ENCODE results near the gene TMEM18. TPM values are rescaled to one million over a fixed set of nuclear protein-coding genes. Genes with fewer than 3 reads are reported as not detected.

The TMEM18 gene
- total RNA-seq, 2 experiments from 2014 or later: 27.0 to 27.1 TPM

- DNase-seq: no peak
- POLR2A ChIA-PET: no interaction called here
- H3K9me3 Mint-ChIP-seq (ENCODE audit: low read depth): no peaks in the 10 kb centered on the region
- intact Hi-C loops (cut with DNase I, micrococcal nuclease): loop anchor here (1.0 to 10.0 kb wide), 3 partner anchors 108 to 373 kb away; partner anchors contain the start of genes ACP1 (in 1 of the 2) and SH3YL1 (in 1 of the 2)
- no peaks in the 10 kb centered on the region for H3K27me3 Mint-ChIP-seq
- CTCF ChIA-PET: interaction anchor here (0.6 to 1.3 kb wide), 9 partner anchors 12 to 391 kb away, joined by 3 to 6 read pairs (median 3); partner anchors contain the start of gene TMEM18
- H3K4me3 Mint-ChIP-seq: no peak overlapping the region
- no peak overlapping the region for H3K27ac Mint-ChIP-seq
- no peaks in the 10 kb centered on the region for H3K36me3 Mint-ChIP-seq (ENCODE audit: low read depth)
- peaks cover 6% of the 10 kb centered on the region for H3K4me1 Mint-ChIP-seq
- no peak for ATAC-seq
Measured at GRCh38 chr2:637406-637776, 39.8 kb downstream of the TMEM18 start.

GRCh38 chr2:636641-637405 is 40.4 kb downstream of the TMEM18 start:
- peaks cover under 1% of the 10 kb centered on the region for H3K9me3 Mint-ChIP-seq (ENCODE audit: low read depth)
- intact Hi-C loops (cut with DNase I, micrococcal nuclease): loop anchor here (1.0 to 10.0 kb wide), 4 partner anchors 108 to 391 kb away; partner anchors contain the start of genes ACP1 (in 1 of the 2) and SH3YL1 (in 1 of the 2)
- DNase-seq: peak; percentile 72
- no peaks in the 10 kb centered on the region for H3K27me3 Mint-ChIP-seq
- no peak overlapping the region for H3K27ac Mint-ChIP-seq
- ChIA-PET POLR2A (no interaction called here), CTCF (interaction anchor here (0.6 to 1.9 kb wide), 16 partner anchors 13 to 824 kb away, joined by 3 to 7 read pairs (median 3); partner anchors contain the start of gene TMEM18)
- peaks cover 6% of the 10 kb centered on the region for H3K4me1 Mint-ChIP-seq
- H3K36me3 Mint-ChIP-seq (ENCODE audit: low read depth): no peaks in the 10 kb centered on the region
- H3K4me3 Mint-ChIP-seq: peak overlapping the region; percentile 51
- ATAC-seq: peak; percentile 76

- intact Hi-C loops (cut with DNase I, micrococcal nuclease): loop anchor here (1.0 to 10.0 kb wide), 3 partner anchors 109 to 390 kb away; partner anchors contain the start of genes ACP1 (in 1 of the 2) and SH3YL1 (in 1 of the 2)
- no peak overlapping the region for H3K4me3 Mint-ChIP-seq
- H3K27ac Mint-ChIP-seq: no peak overlapping the region
- no peak for DNase-seq
- H3K9me3 Mint-ChIP-seq (ENCODE audit: low read depth): peaks cover 2% of the 10 kb centered on the region
- H3K36me3 Mint-ChIP-seq (ENCODE audit: low read depth): no peaks in the 10 kb centered on the region
- H3K4me1 Mint-ChIP-seq: peaks cover 6% of the 10 kb centered on the region
- ATAC-seq: no peak
- ChIA-PET POLR2A (no interaction called here), CTCF (interaction anchor here (0.6 to 1.9 kb wide), 17 partner anchors 12 to 825 kb away, joined by 3 to 7 read pairs (median 3); partner anchors contain the start of gene TMEM18)
- H3K27me3 Mint-ChIP-seq: no peaks in the 10 kb centered on the region
Measured at GRCh38 chr2:635687-636621, 41.3 kb downstream of the TMEM18 start.

GRCh38 chr2:634636-635388 is 42.4 kb downstream of the TMEM18 start:
- DNase-seq (no peak), ATAC-seq (no peak)
- no peaks in the 10 kb centered on the region for H3K36me3 Mint-ChIP-seq (ENCODE audit: low read depth)
- H3K4me3 Mint-ChIP-seq: no peak overlapping the region
- ChIA-PET CTCF (interaction anchor here (0.7 to 1.9 kb wide), 2 partner anchors 23 to 105 kb away, joined by 3 to 7 read pairs; no protein-coding TSS in a partner anchor), POLR2A (interaction anchor here (0.5 kb wide), 1 partner anchor 9 kb away, joined by 4 read pairs; no protein-coding TSS in a partner anchor)
- H3K27ac Mint-ChIP-seq: no peak overlapping the region
- intact Hi-C loops (cut with DNase I, micrococcal nuclease): loop anchor here in 1 of 2 experiments (5.0 to 10.0 kb wide), 2 partner anchors 108 to 370 kb away; partner anchors contain the start of genes ACP1 and SH3YL1
- peaks cover 2% of the 10 kb centered on the region for H3K9me3 Mint-ChIP-seq (ENCODE audit: low read depth)
- no peaks in the 10 kb centered on the region for H3K27me3 Mint-ChIP-seq
- peaks cover 6% of the 10 kb centered on the region for H3K4me1 Mint-ChIP-seq

- DNase-seq (no peak), ATAC-seq (no peak)
- no peak overlapping the region for H3K4me3 Mint-ChIP-seq
- no peak overlapping the region for H3K27ac Mint-ChIP-seq
- intact Hi-C loops (cut with DNase I, micrococcal nuclease): loop anchor here in 1 of 2 experiments (10.0 kb wide), 1 partner anchor 369 kb away; the partner anchor contains the start of genes ACP1 and SH3YL1
- H3K27me3 Mint-ChIP-seq: no peaks in the 10 kb centered on the region
- H3K9me3 Mint-ChIP-seq (ENCODE audit: low read depth): peaks cover 2% of the 10 kb centered on the region
- peaks cover 6% of the 10 kb centered on the region for H3K4me1 Mint-ChIP-seq
- H3K36me3 Mint-ChIP-seq (ENCODE audit: low read depth): no peaks in the 10 kb centered on the region
- ChIA-PET CTCF (no interaction called here), POLR2A (no interaction called here)
Measured at GRCh38 chr2:634041-634440, 43.2 kb downstream of the TMEM18 start.

GRCh38 chr2:633371-633770 is 43.8 kb downstream of the TMEM18 start:
- H3K4me3 Mint-ChIP-seq: no peak overlapping the region
- ChIA-PET CTCF (no interaction called here), POLR2A (no interaction called here)
- no peak for ATAC-seq
- no peak for DNase-seq
- peaks cover 2% of the 10 kb centered on the region for H3K9me3 Mint-ChIP-seq (ENCODE audit: low read depth)
- no peak overlapping the region for H3K27ac Mint-ChIP-seq
- H3K36me3 Mint-ChIP-seq (ENCODE audit: low read depth): no peaks in the 10 kb centered on the region
- peaks cover 6% of the 10 kb centered on the region for H3K4me1 Mint-ChIP-seq
- intact Hi-C loops (cut with DNase I, micrococcal nuclease): loop anchor here in 1 of 2 experiments (10.0 kb wide), 1 partner anchor 369 kb away; the partner anchor contains the start of genes ACP1 and SH3YL1
- no peaks in the 10 kb centered on the region for H3K27me3 Mint-ChIP-seq

- Mint-ChIP-seq H3K9me3 (ENCODE audit: low read depth) (peaks cover 2% of the 10 kb centered on the region), H3K27me3 (no peaks in the 10 kb centered on the region), H3K4me1 (peaks cover 6% of the 10 kb centered on the region), H3K4me3 (no peak overlapping the region), H3K36me3 (ENCODE audit: low read depth) (no peaks in the 10 kb centered on the region), H3K27ac (no peak overlapping the region)
- ATAC-seq (no peak), DNase-seq (no peak)
- POLR2A ChIA-PET: no interaction called here
- intact Hi-C loops (cut with DNase I, micrococcal nuclease): loop anchor here in 1 of 2 experiments (10.0 kb wide), 1 partner anchor 368 kb away; the partner anchor contains the start of genes ACP1 and SH3YL1
- CTCF ChIA-PET: interaction anchor here (1.0 kb wide), 1 partner anchor 385 kb away, joined by 3 read pairs; no protein-coding TSS in a partner anchor
Measured at GRCh38 chr2:632471-632870, 44.7 kb downstream of the TMEM18 start.

GRCh38 chr2:631741-632140 is 45.5 kb downstream of the TMEM18 start:
- Mint-ChIP-seq H3K4me1 (no peaks in the 10 kb centered on the region), H3K36me3 (ENCODE audit: low read depth) (no peaks in the 10 kb centered on the region), H3K27ac (no peak overlapping the region), H3K9me3 (ENCODE audit: low read depth) (peaks cover 2% of the 10 kb centered on the region), H3K27me3 (no peaks in the 10 kb centered on the region), H3K4me3 (no peak overlapping the region)
- ChIA-PET POLR2A (no interaction called here), CTCF (interaction anchor here (1.0 kb wide), 1 partner anchor 384 kb away, joined by 3 read pairs; no protein-coding TSS in a partner anchor)
- no peak for DNase-seq
- intact Hi-C loops (cut with DNase I, micrococcal nuclease): loop anchor here in 1 of 2 experiments (10.0 kb wide), 1 partner anchor 367 kb away; the partner anchor contains the start of genes ACP1 and SH3YL1
- no peak for ATAC-seq

GRCh38 chr2:630451-631320 is 46.5 kb downstream of the TMEM18 start:
- H3K36me3 Mint-ChIP-seq (ENCODE audit: low read depth): no peaks in the 10 kb centered on the region
- CTCF ChIA-PET: no interaction called here

More at GRCh38 chr2:630451-631320, 46.5 kb downstream of the TMEM18 start:
- Mint-ChIP-seq H3K27me3 (no peaks in the 10 kb centered on the region), H3K9me3 (ENCODE audit: low read depth) (peaks cover 2% of the 10 kb centered on the region), H3K27ac (no peak overlapping the region), H3K4me3 (no peak overlapping the region), H3K4me1 (no peaks in the 10 kb centered on the region)
- DNase-seq: no peak
- intact Hi-C loops (cut with DNase I, micrococcal nuclease): loop anchor here in 1 of 2 experiments (10.0 kb wide), 1 partner anchor 366 kb away; the partner anchor contains the start of genes ACP1 and SH3YL1
- no peak for ATAC-seq
- POLR2A ChIA-PET: no interaction called here

All from activated CD4-positive, alpha-beta T cell treated with anti-CD3 and anti-CD28 coated beads for 36 hours (primary cell).